ENCODE measurements around the gene ZNF426.
"Not testable (repeated sequence)": the region's sequence is repeated elsewhere in the genome, so short reads cannot be mapped to it uniquely, and the experiment has no call there.

Gene ZNF426

DNA sequence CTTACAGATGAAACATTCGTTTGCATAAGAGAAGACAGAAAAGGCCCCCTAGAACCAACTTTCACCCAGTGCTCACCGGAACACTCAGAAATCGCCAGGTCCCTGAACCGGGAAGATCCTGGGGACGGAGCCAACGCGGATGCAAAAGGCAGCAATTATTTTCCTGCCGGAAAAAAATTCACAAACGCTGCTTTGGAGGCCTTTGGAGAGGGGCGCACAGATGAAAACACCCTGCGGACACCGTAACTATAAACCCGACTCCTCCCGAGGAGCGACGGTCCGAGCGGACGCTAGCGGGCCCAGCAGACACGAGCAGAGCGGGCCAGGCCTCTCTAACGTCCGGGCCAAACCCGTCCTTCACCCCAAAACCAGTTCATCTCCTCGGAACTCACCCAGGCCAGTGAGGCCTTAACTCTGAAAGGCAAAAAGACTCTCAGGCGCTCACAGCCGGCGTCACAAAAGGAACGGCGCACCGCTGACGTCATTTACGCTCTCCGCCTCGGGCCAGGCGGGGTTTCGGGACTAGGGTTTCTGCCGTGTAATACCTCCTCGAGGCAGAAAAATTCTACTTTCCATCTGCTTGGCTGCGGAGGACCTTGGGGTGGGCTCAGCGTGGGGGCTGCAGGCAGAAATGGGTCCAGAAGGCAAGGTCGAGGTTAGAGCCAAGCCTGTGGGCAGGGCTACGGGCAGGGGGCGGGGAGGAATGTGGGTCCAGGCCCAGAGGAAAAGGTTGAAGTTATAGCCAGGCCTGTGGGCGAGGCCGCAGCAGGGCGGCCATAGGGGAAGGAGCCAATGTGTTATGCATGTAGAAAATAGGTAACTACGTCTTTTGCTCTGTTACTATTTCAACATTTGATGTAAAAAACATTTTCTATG is at the start of gene ZNF426:
ZNF426 (minus strand) TSS at position 463 of the 876 bp plus-strand sequence. CDS start 2,413 bp downstream, outside the sequence.
- in situ Hi-C loops (cut with MboI; ENCODE audit: low sequenced_read_pairs): no loop called here

DNA sequence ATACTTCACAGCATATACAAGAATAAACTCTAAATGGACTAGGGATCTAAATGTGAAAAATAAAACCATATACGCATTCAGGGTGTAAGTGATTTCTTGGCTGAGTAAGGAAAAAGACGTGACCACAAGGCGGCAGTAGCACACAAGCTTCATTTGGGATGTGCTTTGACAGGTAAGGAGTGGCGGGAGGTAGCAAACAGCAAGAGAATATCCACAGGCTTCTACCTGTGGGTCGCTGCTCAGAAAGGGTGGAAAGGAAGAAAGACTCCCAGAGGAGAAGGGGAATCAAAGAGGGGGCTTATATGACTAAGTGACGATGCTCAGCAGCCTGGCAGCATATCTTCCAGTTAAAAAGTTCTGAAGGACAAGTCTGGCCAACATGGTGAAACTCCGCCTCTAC is 48.3 kb upstream of the ZNF426 start:
- in situ Hi-C loops (cut with MboI; ENCODE audit: low sequenced_read_pairs): no loop called here

DNA sequence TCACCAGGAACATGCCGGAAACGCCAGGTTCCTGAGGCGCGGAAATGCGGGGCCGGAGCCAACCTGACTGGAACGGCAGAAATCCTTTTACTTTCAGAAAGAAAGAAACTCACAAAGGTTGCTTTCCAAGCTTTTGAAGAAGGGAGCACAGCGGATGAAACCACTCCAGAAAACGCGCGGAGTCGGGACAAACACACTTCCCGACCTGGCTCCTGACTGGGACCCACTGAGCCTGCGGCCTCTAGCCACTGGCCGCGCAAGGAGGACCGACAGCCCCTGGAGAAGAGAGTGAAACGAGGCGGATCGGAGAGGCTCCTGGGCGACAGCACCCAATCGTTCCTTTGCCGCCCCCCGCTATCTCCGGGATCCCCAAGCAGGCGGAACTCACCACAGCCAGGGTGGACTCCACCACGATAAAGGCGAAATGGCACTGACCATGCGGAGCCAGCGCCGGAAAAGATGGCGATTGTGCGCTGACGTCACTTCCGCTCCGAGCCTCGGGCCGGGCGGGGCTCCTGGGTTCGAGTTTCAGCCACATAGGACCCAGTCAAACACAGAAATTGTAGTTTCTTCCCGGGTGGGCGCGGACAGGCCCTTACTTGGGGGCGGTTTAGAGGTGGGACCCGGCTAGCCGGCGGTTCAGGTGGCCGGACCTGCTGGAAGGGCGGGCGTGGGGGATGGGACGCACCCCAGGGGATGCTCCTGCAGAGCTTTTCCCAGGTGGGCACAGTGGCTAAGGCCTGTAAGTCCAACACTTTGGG is 45.8 kb upstream of the ZNF426 start, which contains the start of gene ZNF121:
ZNF121 (minus strand) TSS at position 432 of the 761 bp plus-strand sequence. CDS start 16,407 bp downstream, outside the sequence.
- in situ Hi-C loops (cut with MboI; ENCODE audit: low sequenced_read_pairs): no loop called here

DNA sequence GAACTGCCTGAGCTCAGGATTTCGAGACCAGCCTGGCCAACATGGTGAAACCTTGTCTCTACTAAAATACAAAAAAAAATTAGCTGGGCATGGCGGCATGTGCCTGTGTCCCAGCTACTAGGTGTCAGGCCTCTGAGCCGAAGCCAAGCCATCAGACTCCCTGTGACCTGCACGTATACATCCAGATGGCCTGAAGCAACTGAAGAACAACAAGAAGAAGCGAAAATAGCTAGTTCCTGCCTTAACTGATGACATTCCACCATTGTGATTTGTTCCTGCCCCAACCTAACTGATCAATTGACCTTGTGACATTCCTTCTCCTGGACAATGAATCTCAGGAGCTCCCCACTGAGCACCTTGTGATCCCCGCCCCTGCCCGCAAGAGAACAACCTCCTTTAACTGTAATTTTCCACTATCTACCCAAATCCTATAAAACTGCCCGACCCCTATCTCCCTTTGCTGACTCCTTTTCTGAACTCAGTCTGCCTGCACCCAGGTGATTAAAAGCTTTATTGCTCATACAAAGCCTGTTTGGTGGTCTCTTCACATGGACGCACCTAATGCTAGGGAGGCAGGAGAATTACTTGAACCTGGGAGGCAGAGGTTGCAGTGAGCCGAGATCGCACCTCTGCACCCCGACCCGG is 43.8 kb upstream of the ZNF426 start:
- in situ Hi-C loops (cut with MboI; ENCODE audit: low sequenced_read_pairs): not testable (repeated sequence)

DNA sequence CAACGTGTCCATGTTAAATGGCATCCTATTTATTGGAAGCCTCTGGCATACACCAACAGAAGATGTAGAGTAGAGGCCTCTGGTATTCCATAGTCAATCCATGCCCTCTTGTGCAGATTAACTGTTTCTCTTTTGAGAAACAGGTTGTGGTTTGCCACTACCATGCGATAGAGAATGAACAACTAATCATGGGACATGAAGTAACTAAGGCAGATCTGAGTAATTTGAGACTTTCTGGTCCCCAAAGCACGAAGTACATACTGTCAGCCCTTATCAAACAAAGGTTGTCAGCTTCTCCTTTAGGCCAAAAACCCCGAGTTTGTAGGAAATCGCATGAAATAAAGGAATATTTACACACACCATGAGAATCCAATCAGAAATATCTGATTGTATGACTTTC is 42.3 kb upstream of the ZNF426 start:
- in situ Hi-C loops (cut with MboI; ENCODE audit: low sequenced_read_pairs): no loop called here

DNA sequence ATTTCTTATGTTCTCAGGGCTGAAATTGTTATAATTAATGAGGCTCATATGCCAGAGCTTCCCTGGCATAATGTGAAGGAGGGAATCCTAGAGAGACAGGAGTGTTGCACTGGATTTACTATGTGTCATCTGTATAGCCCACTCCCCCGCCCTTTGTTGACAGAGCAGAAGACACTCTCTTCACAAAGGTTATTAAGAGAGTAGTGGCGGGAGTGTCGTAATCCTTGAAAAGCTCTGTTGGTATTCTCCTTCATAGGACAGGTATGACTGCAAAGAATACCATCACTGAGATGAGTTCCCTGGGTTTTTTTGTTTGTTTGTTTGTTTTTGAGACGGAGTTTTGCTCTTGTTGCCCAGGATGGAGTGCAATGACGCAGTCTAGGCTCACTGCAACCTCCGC is 31.8 kb upstream of the ZNF426 start:
- in situ Hi-C loops (cut with MboI; ENCODE audit: low sequenced_read_pairs): no loop called here

DNA sequence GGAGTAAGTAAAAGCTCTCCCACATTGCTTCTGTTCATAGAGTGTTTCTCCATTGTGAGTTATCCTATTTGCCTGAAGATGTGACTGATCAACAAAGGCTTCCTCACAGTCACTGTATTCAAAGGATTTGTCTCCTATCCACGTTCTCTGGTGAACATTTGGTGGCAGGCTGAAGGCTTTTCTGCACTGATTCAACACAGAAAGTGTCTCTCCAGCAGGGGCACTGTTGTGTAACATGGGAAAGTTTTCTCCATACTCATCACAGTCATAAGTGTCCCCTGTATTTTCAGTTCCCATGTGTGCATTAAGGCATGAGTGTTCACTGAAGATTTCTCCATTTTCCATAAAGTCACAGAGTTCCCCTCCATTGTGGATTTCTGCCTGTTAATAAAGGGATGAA is 28.3 kb upstream of the ZNF426 start:
- in situ Hi-C loops (cut with MboI; ENCODE audit: low sequenced_read_pairs): no loop called here

DNA sequence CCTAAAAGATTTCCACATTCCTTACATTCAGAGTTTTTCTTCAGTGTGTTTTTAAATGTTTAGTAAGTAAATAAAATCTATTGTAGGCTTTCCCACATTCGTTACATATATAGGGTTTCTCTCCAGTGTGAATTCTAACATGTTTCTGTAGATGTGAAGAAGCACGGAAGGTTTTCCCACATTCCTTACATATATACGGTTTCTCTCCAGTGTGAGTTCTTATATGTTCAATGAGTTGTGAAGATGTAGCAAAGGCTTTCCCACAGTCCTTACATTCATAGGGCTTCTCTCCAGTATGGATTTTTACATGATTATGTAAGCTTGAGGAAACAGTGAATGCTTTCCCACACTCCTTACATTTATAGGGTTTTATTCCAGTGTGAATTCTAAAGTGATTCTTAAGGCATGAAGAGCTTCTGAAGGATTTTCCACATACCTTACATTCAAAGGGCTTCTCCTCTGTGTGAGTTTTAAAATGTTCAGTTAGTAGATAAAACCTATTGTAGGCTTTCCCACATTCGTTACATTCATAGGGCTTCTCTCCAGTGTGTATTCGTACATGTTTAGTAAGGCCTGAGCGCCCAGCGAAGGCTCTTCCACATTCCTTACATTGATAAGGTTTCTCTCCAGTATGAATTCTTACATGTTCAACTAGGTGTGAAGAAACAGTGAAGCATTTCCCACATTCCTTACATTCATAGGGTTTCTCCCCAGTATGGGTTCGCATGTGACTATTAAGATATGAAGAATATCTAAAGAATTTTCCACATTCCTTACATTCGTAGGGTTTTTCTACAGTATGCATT is 27.7 kb upstream of the ZNF426 start:
- in situ Hi-C loops (cut with MboI; ENCODE audit: low sequenced_read_pairs): no loop called here

DNA sequence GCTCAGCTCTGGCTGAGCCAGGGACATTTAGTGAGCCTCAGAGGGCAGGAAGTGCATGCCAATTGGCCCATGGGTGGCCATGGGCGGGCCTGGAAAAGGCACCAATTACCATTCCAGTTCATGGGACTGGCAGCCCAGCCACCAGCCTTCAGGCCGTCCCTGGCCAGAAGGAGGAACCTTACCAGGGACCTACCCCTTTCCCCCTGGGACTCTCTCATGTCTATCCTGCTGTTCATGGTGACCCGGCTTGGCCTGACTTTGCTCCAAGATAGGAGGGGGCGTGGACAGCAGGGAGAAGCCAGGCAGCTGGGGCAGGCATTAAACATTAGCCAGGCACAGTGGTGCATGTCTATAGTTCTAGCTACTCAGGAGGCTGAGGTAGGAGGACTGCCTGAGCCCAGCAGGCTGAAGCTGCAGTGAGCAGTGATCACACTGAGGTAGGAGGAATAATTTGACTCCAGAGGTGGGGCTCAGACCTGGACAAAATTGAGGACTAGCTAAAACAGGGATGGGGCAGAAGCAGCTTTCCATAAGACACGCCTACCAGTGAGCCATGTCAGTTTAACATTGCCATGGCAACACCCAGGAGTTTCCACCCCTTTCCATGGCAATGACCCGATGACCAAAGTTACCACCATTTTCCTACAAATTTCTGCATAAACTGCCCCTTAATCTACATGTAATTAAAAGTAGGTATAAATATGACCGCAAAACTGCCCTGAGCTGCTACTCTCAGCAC is 14.3 kb upstream of the ZNF426 start:
- in situ Hi-C loops (cut with MboI; ENCODE audit: low sequenced_read_pairs): no loop called here

DNA sequence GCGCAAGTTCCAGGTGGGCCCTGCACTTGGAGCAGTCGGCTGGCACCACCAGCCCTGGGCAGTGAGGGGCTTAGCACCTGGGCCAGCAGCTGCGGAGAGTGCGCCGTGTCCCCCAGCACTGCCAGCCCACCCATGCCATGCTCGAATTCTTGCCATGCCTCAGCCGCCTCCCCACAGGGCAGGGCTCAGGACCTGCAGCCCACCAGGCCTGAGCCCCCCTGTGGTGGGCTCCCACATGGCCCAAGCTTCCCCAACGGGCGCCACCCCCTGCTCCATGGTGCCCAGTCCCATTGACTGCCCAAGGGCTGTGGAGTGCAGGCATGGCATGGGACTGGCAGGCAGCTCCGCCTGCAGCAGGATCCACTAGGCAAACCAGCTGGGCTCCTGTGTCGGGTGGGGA is 9.4 kb upstream of the ZNF426 start:
- in situ Hi-C loops (cut with MboI; ENCODE audit: low sequenced_read_pairs): no loop called here

DNA sequence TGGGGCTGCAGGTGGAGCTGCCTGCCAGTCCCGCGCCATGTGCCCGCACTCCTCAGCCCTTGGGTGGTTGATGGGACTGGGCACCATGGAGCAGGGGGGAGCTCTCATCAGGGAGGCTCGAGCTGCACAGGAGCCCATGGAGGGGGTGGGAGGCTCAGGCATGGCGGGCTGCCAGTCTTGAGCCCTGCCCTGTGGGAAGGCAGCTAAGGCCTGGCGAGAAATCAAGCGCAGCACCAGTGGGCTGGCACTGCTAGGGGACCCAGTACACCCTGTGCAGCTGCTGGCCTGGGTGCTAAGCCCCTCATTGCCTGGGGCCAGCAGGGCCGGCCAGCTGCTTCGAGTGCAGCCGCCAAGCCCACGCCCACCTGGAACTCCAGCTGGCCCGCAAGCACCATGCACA is 2.8 kb upstream of the ZNF426 start:
- in situ Hi-C loops (cut with MboI; ENCODE audit: low sequenced_read_pairs): not testable (repeated sequence)

DNA sequence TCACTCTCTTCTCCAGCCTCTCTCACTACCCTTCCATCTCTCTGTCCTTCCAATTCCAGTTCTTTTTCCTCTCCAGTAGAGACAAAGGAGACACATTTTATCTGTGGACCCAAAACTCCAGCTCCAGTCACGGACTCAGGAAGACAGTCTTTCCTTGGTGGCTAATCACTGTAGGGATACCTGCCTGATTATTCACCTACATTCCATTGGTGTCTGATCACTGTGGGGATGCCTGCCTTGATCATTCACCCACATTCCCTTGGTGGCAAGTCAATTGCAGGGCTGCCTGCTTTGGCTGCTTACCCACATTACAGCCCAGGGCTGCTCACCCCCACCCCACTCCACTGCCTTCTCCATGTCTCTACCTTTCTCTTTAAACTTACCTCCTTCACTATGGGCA is 1.5 kb upstream of the ZNF426 start:
- in situ Hi-C loops (cut with MboI; ENCODE audit: low sequenced_read_pairs): not testable (repeated sequence)

DNA sequence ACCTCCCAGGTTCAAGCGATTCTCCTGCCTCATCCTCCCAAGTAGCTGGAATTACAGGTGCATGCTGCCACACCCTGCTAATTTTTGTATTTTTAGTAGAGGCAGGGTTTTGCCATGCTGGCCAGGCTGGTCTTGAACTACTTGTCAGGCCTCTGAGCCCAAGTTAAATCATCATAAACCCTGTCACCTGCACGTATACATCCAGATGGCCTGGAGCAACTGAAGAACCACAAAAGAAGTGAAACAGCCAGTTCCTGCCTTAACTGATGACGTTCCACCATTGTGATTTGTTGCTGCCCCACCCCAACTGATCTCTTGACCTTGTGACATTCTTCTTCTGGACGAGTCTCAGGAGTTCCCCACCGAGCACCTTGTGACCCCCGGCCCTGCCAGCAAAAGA is 756 bp upstream of the ZNF426 start:
- in situ Hi-C loops (cut with MboI; ENCODE audit: low sequenced_read_pairs): not testable (repeated sequence)

DNA sequence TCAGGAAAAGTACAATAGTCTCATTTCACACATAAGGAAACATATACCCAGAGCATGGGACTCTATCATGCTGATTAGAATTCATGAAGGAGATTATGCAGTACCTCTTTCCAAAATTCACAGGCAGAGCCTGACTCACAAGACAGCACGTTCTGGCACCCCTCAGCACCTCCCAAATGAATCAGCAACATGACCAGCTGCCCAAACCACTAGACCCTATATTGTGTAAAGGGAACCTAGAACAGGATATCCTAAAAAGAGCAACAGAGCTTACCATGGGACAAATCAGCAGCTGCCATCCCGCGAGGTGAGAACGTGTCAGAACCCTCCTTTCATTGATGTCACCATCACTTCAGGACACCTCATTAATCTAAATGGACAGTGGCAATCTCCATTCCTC is 2.5 kb downstream of the ZNF426 start:
- in situ Hi-C loops (cut with MboI; ENCODE audit: low sequenced_read_pairs): no loop called here

DNA sequence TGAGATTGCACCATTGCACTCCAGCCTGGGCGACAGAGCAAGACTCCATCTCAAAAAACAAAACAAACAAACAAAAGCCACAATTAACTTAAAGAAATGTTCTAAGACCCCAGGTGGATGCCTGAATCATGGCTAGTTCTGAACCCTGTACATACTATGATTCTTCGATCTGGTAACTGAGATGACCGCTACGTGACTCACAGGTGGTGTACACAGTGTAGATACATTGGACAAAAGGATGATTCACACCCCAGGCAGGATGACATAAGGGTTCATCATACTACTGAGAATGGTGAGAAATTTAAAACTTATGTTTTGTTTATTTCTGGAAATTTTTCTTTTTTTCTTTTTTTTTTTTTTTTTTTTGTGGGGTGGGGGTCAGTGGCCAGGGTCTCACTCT is 6.5 kb downstream of the ZNF426 start:
- in situ Hi-C loops (cut with MboI; ENCODE audit: low sequenced_read_pairs): no loop called here

DNA sequence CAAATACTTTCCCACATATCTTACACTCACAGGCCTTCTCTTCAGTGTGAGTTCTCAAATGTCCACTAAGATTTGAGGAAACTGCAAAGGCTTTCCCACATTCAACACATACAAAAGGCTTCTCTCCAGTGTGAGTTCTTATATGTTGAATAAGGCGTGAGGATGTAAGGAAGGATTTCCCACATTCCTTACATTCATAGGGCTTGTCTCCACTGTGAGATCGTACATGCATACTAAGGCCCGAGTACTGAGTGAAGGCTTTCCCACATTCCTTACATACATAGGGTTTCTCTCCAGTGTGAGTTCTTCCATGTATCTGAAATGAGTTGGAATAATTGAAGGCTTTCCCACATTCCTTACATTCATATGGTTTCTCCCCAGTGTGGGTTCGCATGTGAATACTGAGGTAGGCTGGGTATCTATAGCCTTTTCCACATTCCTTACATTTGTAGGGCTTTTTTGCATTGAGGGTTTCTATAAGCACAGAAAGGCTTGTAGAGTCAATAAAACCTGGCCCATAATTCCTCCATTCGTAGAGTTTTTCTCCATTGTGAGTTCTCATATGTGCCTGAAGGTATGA is 9.6 kb downstream of the ZNF426 start:
- in situ Hi-C loops (cut with MboI; ENCODE audit: low sequenced_read_pairs): no loop called here

DNA sequence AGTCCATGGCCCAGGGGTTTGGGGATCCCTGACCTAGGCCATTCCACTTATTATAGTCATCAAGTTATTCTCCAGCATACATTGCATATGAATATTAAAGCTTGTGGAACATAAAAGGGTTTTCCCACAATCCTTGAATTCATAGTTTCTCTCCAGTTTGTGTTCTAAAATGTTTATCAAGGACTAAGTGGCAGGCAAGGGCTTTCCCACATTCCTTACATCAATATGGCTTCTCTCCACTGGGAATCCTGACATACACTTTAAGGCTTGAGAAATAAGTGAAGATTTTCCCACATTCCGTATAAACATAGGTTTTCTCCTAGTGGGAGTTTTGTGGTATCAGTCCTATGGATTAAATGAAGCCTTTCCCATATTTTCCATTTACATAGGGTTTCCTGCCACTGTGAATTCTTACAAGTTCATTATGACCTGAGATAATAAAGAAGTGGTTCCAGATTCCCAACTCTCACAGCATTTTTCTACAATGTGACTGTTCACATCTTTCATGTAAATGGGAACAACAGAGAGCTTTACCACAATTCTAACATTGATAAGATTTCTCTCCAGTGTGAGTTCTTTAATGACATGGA is 14.5 kb downstream of the ZNF426 start:
- in situ Hi-C loops (cut with MboI; ENCODE audit: low sequenced_read_pairs): no loop called here

DNA sequence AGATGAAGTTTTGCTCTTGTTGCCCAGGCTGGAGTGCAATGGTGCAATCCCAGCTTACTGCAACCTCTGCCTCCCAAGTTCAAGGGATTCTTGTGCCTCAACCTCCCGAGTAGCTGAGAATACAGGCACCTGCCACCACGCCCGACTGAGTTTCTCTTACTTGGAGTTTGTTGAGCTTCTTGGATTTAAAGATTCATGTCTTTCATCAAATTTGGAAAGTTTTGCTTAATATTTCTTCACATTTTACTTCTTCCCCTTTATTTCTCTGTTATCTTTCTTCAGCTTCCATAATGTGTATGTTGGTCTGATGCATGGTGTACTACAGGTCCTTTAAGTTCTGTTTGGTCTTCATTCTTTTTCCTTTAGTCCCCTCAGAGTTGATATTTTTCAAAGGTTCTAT is 31.2 kb downstream of the ZNF426 start:
- in situ Hi-C loops (cut with MboI; ENCODE audit: low sequenced_read_pairs): no loop called here

DNA sequence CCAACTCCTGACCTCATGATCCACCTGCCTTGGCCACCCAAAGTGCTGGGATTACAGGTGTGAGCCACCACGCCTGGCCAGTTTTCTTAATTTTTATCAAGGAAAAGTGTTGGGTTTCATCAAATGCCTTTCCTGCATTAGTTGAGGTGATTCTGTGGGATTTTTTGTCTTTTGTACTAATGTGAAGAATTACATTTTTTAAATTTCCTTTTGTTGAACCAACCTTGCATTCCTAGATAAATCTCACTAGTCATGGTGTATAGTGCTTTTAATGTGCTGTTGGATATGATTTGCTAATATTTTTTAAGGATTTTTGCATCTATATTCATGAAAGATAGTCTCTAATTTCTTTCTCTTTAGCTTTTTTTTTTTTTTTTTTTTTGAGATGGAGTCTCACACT is 37.6 kb downstream of the ZNF426 start:
- in situ Hi-C loops (cut with MboI; ENCODE audit: low sequenced_read_pairs): no loop called here
